ENCODE data around the gene CEP131.

DNA sequence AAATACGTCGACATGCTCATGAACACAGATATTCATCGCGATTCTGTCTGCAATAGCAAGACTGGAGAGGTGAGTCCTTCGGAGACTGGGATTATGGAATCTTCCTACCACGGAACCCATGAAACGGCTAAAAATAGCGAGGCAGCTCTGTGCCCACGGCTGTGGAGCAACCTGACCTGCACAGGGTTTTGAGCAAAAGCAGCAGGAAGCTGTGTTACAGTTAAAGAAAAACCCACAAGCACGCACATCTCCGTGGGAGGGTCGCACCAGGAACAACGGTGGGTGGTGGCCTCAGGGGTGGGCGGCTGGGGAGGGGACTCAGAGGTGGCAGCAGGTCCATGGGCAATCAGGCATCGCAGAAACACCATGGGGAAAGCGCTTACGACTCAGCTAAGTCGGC is 47.5 kb upstream of the CEP131 start:
- TF ChIP-seq MAFK (IDR thresholded peaks at IDR 0.05; ENCODE audit: partially characterized antibody): no peak
- TF ChIP-seq POLR2A (IDR thresholded peaks at IDR 0.05; ENCODE audit: low read length): no peak
- TF ChIP-seq, protein P1, sequence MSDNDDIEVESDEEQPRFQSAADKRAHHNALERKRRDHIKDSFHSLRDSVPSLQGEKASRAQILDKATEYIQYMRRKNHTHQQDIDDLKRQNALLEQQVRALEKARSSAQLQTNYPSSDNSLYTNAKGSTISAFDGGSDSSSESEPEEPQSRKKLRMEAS (IDR thresholded peaks at IDR 0.05): no peak
- TF ChIP-seq CHD2 (IDR thresholded peaks at IDR 0.05; ENCODE audit: low read length, partially characterized antibody): no peak
- TF ChIP-seq HOXB13 (CRISPR knock-in tag; IDR thresholded peaks at IDR 0.05; ENCODE audit: low read depth): no peak
- TF ChIP-seq, protein P2, sequence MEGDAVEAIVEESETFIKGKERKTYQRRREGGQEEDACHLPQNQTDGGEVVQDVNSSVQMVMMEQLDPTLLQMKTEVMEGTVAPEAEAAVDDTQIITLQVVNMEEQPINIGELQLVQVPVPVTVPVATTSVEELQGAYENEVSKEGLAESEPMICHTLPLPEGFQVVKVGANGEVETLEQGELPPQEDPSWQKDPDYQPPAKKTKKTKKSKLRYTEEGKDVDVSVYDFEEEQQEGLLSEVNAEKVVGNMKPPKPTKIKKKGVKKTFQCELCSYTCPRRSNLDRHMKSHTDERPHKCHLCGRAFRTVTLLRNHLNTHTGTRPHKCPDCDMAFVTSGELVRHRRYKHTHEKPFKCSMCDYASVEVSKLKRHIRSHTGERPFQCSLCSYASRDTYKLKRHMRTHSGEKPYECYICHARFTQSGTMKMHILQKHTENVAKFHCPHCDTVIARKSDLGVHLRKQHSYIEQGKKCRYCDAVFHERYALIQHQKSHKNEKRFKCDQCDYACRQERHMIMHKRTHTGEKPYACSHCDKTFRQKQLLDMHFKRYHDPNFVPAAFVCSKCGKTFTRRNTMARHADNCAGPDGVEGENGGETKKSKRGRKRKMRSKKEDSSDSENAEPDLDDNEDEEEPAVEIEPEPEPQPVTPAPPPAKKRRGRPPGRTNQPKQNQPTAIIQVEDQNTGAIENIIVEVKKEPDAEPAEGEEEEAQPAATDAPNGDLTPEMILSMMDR (IDR thresholded peaks at IDR 0.05): no peak
- no peak for TF ChIP-seq HOXB5 (CRISPR knock-in tag; IDR thresholded peaks at IDR 0.05)

Measured in A549 (cell line).